Measurements from ENCODE around the gene SSTR4.

The SSTR4 gene

DNA sequence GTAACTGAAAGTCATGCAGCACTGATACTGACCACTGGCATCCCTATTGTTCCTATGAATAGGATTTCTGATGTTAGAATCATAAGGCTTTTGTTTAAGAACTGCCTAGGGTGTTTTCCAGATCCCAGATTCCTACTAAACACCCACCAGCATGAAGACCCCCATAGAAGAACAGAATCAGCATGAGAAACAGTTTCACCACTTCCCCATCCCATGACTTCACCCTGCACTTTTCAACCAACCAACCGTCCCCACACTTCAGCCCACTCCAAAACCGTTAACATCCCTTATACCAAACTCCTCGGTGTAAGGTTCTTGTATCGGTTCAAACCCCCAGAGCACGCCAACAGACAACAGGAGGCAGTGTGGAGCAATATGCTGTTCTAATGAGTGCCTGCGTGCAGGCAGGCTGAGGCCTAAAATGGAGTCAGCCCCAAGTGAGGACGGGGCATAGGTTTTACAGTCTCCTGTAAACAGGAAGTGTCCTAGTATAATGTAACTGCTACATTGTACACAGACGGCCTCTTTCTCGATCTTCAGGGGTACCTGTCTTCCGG is 11.4 kb upstream of the SSTR4 start:
- TF ChIP-seq FOXP2 (optimal IDR thresholded peaks at IDR 0.05; ENCODE audit: borderline replicate concordance, extremely low read depth, extremely low read length, insufficient read depth) (no peak), TAF1 (IDR thresholded peaks at IDR 0.05; ENCODE audit: borderline replicate concordance, insufficient read depth, low read length) (no peak), SIN3A (IDR thresholded peaks at IDR 0.05; ENCODE audit: borderline replicate concordance, insufficient read depth, low read length) (no peak), POLR2AphosphoS5 (IDR thresholded peaks at IDR 0.05; ENCODE audit: low read depth, low read length) (no peak)
- TF ChIP-seq, protein P1, sequence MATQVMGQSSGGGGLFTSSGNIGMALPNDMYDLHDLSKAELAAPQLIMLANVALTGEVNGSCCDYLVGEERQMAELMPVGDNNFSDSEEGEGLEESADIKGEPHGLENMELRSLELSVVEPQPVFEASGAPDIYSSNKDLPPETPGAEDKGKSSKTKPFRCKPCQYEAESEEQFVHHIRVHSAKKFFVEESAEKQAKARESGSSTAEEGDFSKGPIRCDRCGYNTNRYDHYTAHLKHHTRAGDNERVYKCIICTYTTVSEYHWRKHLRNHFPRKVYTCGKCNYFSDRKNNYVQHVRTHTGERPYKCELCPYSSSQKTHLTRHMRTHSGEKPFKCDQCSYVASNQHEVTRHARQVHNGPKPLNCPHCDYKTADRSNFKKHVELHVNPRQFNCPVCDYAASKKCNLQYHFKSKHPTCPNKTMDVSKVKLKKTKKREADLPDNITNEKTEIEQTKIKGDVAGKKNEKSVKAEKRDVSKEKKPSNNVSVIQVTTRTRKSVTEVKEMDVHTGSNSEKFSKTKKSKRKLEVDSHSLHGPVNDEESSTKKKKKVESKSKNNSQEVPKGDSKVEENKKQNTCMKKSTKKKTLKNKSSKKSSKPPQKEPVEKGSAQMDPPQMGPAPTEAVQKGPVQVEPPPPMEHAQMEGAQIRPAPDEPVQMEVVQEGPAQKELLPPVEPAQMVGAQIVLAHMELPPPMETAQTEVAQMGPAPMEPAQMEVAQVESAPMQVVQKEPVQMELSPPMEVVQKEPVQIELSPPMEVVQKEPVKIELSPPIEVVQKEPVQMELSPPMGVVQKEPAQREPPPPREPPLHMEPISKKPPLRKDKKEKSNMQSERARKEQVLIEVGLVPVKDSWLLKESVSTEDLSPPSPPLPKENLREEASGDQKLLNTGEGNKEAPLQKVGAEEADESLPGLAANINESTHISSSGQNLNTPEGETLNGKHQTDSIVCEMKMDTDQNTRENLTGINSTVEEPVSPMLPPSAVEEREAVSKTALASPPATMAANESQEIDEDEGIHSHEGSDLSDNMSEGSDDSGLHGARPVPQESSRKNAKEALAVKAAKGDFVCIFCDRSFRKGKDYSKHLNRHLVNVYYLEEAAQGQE (IDR thresholded peaks at IDR 0.05; ENCODE audit: insufficient read depth in 1 of 2, low read depth in 2 of 2, low read length in 2 of 2), result no peak

DNA sequence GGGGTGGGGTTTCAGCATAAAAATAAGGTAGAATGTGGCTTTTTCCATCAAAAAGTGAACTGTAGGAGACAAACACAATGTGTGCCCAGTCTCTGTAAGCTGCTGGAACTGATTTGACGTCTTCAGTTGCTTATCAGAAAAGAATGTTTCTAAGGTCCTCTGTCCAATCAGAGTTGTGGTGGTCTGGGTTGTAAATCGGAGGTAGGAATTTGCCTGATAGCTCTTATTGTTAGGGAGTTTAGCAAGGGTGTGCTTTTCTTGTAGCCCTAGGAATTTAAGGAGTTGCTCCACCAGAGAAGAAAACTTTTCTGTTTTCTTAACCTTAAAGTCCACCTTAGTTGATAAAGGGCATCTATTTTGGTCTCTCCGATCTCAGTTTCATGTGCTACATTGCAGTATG is 10.4 kb upstream of the SSTR4 start:
- TF ChIP-seq SIN3A (IDR thresholded peaks at IDR 0.05; ENCODE audit: borderline replicate concordance, insufficient read depth, low read length) (no peak), FOXP2 (optimal IDR thresholded peaks at IDR 0.05; ENCODE audit: borderline replicate concordance, extremely low read depth, extremely low read length, insufficient read depth) (no peak), POLR2AphosphoS5 (IDR thresholded peaks at IDR 0.05; ENCODE audit: low read depth, low read length) (no peak), TAF1 (IDR thresholded peaks at IDR 0.05; ENCODE audit: borderline replicate concordance, insufficient read depth, low read length) (no peak)
- TF ChIP-seq, protein P1 (IDR thresholded peaks at IDR 0.05; ENCODE audit: insufficient read depth in 1 of 2, low read depth in 2 of 2, low read length in 2 of 2), result no peak

DNA sequence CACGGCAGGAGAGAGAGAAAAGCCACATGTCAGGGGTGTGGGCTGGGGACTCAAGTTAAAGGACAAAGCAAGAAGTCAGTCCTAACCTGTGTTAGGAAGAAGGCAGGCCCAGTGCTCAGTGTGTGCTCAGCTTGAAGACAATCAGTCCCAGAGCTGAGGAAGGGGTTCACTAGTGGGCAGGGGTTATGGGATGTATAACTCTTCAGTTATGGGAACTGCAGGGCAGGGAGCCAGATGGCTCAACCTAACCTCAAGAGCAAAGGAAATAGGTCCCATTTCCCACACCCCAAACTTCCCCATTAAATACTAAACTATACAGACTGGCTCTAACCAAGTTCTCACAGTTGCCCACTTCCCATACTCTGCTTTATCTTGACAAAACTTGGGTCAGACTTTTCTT is 7.4 kb upstream of the SSTR4 start:
- TF ChIP-seq SIN3A (IDR thresholded peaks at IDR 0.05; ENCODE audit: borderline replicate concordance, insufficient read depth, low read length) (no peak), FOXP2 (optimal IDR thresholded peaks at IDR 0.05; ENCODE audit: borderline replicate concordance, extremely low read depth, extremely low read length, insufficient read depth) (no peak), TAF1 (IDR thresholded peaks at IDR 0.05; ENCODE audit: borderline replicate concordance, insufficient read depth, low read length) (no peak), POLR2AphosphoS5 (IDR thresholded peaks at IDR 0.05; ENCODE audit: low read depth, low read length) (no peak)
- TF ChIP-seq, protein P1 (IDR thresholded peaks at IDR 0.05; ENCODE audit: insufficient read depth in 1 of 2, low read depth in 2 of 2, low read length in 2 of 2), result no peak

DNA sequence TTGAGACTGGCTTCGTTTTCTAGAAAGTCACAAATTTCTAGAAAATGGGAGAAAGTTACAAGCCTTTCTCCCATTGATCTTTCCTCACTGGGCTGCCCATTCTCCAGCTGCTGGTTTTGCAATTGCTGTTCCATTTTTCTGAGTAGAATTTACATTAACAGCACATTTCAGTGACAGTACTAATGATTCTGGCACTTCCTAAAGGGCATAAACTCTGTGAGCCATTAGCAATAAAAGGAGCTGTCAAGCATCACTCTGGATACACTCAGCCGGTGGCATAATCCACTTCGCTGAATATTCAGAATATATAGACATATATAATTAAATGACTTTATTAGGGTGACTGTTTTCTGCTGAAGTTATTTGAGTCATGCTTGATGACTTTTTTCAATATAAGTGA is 6.7 kb upstream of the SSTR4 start:
- TF ChIP-seq, protein P1 (IDR thresholded peaks at IDR 0.05; ENCODE audit: insufficient read depth in 1 of 2, low read depth in 2 of 2, low read length in 2 of 2), result no peak
- TF ChIP-seq SIN3A (IDR thresholded peaks at IDR 0.05; ENCODE audit: borderline replicate concordance, insufficient read depth, low read length) (no peak), POLR2AphosphoS5 (IDR thresholded peaks at IDR 0.05; ENCODE audit: low read depth, low read length) (no peak), FOXP2 (optimal IDR thresholded peaks at IDR 0.05; ENCODE audit: borderline replicate concordance, extremely low read depth, extremely low read length, insufficient read depth) (no peak), TAF1 (IDR thresholded peaks at IDR 0.05; ENCODE audit: borderline replicate concordance, insufficient read depth, low read length) (no peak)
